ENCODE data around the gene HMOX1. TPM values are rescaled to one million over a fixed set of nuclear protein-coding genes. Genes with fewer than 3 reads are reported as not detected.

Gene HMOX1
- total and polyA plus RNA-seq, 4 donors, result 18.7 to 108 (median 59.7) TPM

DNA sequence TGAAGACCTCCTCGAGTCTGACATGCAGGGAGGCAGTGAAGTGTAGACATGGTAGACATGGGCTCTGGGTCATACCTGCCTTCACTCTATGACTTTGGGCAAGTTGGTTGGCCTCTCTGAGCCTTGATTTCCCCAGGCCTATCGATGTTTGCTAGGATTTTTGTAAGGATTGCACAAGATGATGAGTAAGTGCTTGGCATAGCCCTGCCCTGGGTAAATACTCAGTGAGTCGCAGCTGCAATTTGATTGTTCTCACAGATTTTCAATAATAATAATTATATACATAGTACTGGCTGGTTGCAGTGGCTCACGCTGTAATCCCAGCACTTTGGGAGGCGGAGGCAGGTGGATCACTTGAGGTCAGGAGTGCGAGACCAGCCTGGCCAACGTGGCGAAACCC lies 37.2 kb downstream of the HMOX1 start (continued):
- no peak for TF ChIP-seq JUND (IDR thresholded peaks at IDR 0.05)

GRCh38 chr22:35418731-35419130 lies 37.8 kb downstream of the HMOX1 start:
- Histone ChIP-seq H3K27ac (ENCODE audit: low read depth in 1 of 2, low read length in 2 of 2) (no peak overlapping the region), H3K9me3 (ENCODE audit: control insufficient read depth in 4 of 4, low read length in 3 of 4) (no peaks in the 10 kb centered on the region), H3K4me3 (ENCODE audit: low read depth in 1 of 3, low read length in 3 of 3) (no peak overlapping the region), H3K27me3 (ENCODE audit: control insufficient read depth in 4 of 4, insufficient read depth in 4 of 4, low read length in 3 of 4) (no peaks in the 10 kb centered on the region), H3K9ac (ENCODE audit: low read depth in 1 of 2, low read length in 2 of 2) (no peak overlapping the region), H3K4me1 (ENCODE audit: control insufficient read depth in 4 of 4, insufficient read depth in 4 of 4, low read length in 3 of 4) (no peaks in the 10 kb centered on the region), H3K36me3 (ENCODE audit: control insufficient read depth in 4 of 4, insufficient read depth in 3 of 4, low read depth in 1 of 4, low read length in 3 of 4) (peaks cover 6 to 67% (median 19%) of the 10 kb centered on the region in 4 donors)
- no peak for DNase-seq (ENCODE audit: low spot score)
- 89% methylated on average over 3 of the region's 3 CpGs for WGBS
- TF ChIP-seq FOXA2 (IDR thresholded peaks at IDR 0.05), result no peak
- no peak for TF ChIP-seq HNF4G (IDR thresholded peaks at IDR 0.05)
- TF ChIP-seq HNF4A (conservative IDR thresholded peaks at IDR 0.05), result no peak
- no peak for TF ChIP-seq ZBTB33 (IDR thresholded peaks at IDR 0.05)
- TF ChIP-seq FOXA1 (IDR thresholded peaks at IDR 0.05), result no peak

- Histone ChIP-seq H3K27ac (ENCODE audit: low read depth in 1 of 2, low read length in 2 of 2) (no peak overlapping the region), H3K27me3 (ENCODE audit: control insufficient read depth in 4 of 4, insufficient read depth in 4 of 4, low read length in 3 of 4) (no peaks in the 10 kb centered on the region), H3K9me3 (ENCODE audit: control insufficient read depth in 4 of 4, low read length in 3 of 4) (no peaks in the 10 kb centered on the region), H3K4me3 (ENCODE audit: low read depth in 1 of 3, low read length in 3 of 3) (no peak overlapping the region), H3K4me1 (ENCODE audit: control insufficient read depth in 4 of 4, insufficient read depth in 4 of 4, low read length in 3 of 4) (no peaks in the 10 kb centered on the region), H3K36me3 (ENCODE audit: control insufficient read depth in 4 of 4, insufficient read depth in 3 of 4, low read depth in 1 of 4, low read length in 3 of 4) (peaks cover 11 to 65% (median 19%) of the 10 kb centered on the region in 4 donors), H3K9ac (ENCODE audit: low read depth in 1 of 2, low read length in 2 of 2) (no peak overlapping the region)
- WGBS, result 97% methylated on average over 10 of the region's 10 CpGs
- no peak for TF ChIP-seq HNF4G (IDR thresholded peaks at IDR 0.05)
- no peak for TF ChIP-seq NR2F2 (IDR thresholded peaks at IDR 0.05)
- no peak for TF ChIP-seq FOXA1 (IDR thresholded peaks at IDR 0.05)
- TF ChIP-seq SP1 (IDR thresholded peaks at IDR 0.05), result no peak
- TF ChIP-seq JUND (IDR thresholded peaks at IDR 0.05), result no peak
- TF ChIP-seq HNF4A (conservative IDR thresholded peaks at IDR 0.05), result no peak
- no peak for TF ChIP-seq ZBTB33 (IDR thresholded peaks at IDR 0.05)
- TF ChIP-seq TAF1 (conservative IDR thresholded peaks at IDR 0.05), result no peak
- TF ChIP-seq FOXA2 (IDR thresholded peaks at IDR 0.05), result no peak
- TF ChIP-seq REST (IDR thresholded peaks at IDR 0.05), result no peak
- DNase-seq (ENCODE audit: low spot score), result no peak
These were observed 38.9 kb downstream of the HMOX1 start for GRCh38 chr22:35419756-35420155.
